NB4 (cell line): ENCODE measurements around the gene SLC22A23.

ENCODE experiments used
- CTCF ChIP-seq: IDR thresholded peaks from one replicate; pipeline ENCODE4 v1.5.1; 2012; ENCODE audit warnings: low read depth, low read length
- POLR2A ChIP-seq: IDR thresholded peaks from 2 replicates; pipeline ENCODE4 v1.6.1; 2011; ENCODE audit warnings: mild to moderate bottlenecking; ENCODE audit not compliant: insufficient read length; ENCODE audit errors: extremely low read depth
- TF ChIP-seq, protein P1 (sequence below): IDR thresholded peaks from 2 replicates; pipeline ENCODE4 v1.6.1; 2011; ENCODE audit warnings: low read depth, low read length

DNA sequence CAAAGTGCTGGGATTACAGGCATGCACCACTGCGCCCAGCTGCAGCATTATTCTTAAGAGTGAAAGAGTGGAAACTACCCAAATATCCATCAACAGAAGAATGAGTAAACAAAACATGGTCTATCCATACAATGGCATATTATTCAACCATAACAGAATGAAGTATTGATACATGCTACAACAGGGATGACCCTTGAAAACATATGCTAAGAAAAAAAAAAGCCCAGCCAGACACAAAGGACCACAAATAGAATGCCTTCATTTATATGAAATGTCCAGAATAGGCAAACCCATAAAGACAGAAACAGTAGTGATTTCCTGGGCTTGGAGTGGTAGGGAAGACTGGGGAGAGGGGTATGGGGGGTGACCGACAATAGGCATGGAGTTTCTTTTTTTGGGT is 236.5 kb downstream of the SLC22A23 start:
- TF ChIP-seq CTCF = no peak
- TF ChIP-seq, protein P1, sequence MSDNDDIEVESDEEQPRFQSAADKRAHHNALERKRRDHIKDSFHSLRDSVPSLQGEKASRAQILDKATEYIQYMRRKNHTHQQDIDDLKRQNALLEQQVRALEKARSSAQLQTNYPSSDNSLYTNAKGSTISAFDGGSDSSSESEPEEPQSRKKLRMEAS = no peak
- no peak for TF ChIP-seq POLR2A
